K562 (cell line): ENCODE data around the gene OR5AR1.

Source experiments
- CEBPG ChIP-seq, 3 experiments: fragments of 200-800 bp in 1 of 3; sonication (Bioruptor generic) in 1 of 3; sonication (generic) in 1 of 3; formaldehyde crosslinking in 1 of 3; IDR thresholded peaks in 2 of 3; conservative IDR thresholded peaks in 1 of 3; 2 replicates each; pipeline versions ENCODE4 v1.6.1 to v1.8.0; 2016 to 2022; ENCODE audit warnings: missing compliant biosample characterization in 2 of 3, missing genetic modification characterization in 2 of 3, mild to moderate bottlenecking in 1 of 3, missing genetic modification reagents in 1 of 3
- CHD2 ChIP-seq: IDR thresholded peaks from 2 replicates; pipeline ENCODE4 v1.6.1; 2011; ENCODE audit warnings: low read depth, low read length
- FOXK2 ChIP-seq, 2 experiments: fragments of 450-650 bp; IDR thresholded peaks in 1 of 2; conservative IDR thresholded peaks in 1 of 2; 2 replicates each; pipeline ENCODE4 v1.6.1; 2016; ENCODE audit warnings: low read depth in 2 of 2, mild to moderate bottlenecking in 1 of 2
- KAT8 ChIP-seq: fragments of 450-650 bp; IDR thresholded peaks from 2 replicates; pipeline ENCODE4 v1.6.1; 2016; ENCODE audit warnings: low read depth, mild to moderate bottlenecking
- KDM1A ChIP-seq, 2 experiments: fragments of 450-650 bp; IDR thresholded peaks; 2 replicates each; pipeline ENCODE4 v1.6.1; 2016; ENCODE audit warnings: mild to moderate bottlenecking in 2 of 2
- MTA3 ChIP-seq: fragments of 450-650 bp; formaldehyde crosslinking; IDR thresholded peaks from 2 replicates; pipeline ENCODE4 v1.6.1; 2017; ENCODE audit warnings: mild to moderate bottlenecking, borderline replicate concordance
- MXI1 ChIP-seq: IDR thresholded peaks from 2 replicates; pipeline ENCODE4 v1.6.1; 2011; ENCODE audit warnings: low read depth, mild to moderate bottlenecking, improper control_type of control experiment, low read length
- MYC ChIP-seq, 2 experiments: fragments of 250-450 bp in 1 of 2; sonication (Bioruptor Pico) in 1 of 2; IDR thresholded peaks; 2 replicates each; pipeline versions ENCODE4 v1.5.1 to v1.6.1; 2012 to 2021; ENCODE audit warnings: low read depth in 2 of 2, borderline replicate concordance in 1 of 2, improper control_type of control experiment in 1 of 2, low read length in 1 of 2, mild to moderate bottlenecking in 1 of 2, moderate library complexity in 1 of 2
- ZZZ3 ChIP-seq: fragments of 450-650 bp; IDR thresholded peaks from 2 replicates; pipeline ENCODE4 v1.6.1; 2016; ENCODE audit warnings: antibody characterized with exemption, mild to moderate bottlenecking, moderate library complexity
- TF ChIP-seq, protein P1 (sequence below), 3 experiments: IDR thresholded peaks in 2 of 3; conservative IDR thresholded peaks in 1 of 3; 2 replicates each; pipeline ENCODE4 v1.5.1; 2011 to 2012; ENCODE audit warnings: low read length in 3 of 3, mild to moderate bottlenecking in 3 of 3, control low read depth in 2 of 3, improper control_type of control experiment in 1 of 3, inconsistent platforms in 1 of 3, low read depth in 1 of 3, mixed read lengths in 1 of 3, moderate library complexity in 1 of 3; ENCODE audit not compliant: insufficient read depth in 2 of 3
- TF ChIP-seq, protein P2 (sequence below): fragments of 250-450 bp; sonication (Bioruptor Pico); IDR thresholded peaks from 2 replicates; pipeline ENCODE4 v1.5.0; 2022; ENCODE audit warnings: mild to moderate bottlenecking

DNA sequence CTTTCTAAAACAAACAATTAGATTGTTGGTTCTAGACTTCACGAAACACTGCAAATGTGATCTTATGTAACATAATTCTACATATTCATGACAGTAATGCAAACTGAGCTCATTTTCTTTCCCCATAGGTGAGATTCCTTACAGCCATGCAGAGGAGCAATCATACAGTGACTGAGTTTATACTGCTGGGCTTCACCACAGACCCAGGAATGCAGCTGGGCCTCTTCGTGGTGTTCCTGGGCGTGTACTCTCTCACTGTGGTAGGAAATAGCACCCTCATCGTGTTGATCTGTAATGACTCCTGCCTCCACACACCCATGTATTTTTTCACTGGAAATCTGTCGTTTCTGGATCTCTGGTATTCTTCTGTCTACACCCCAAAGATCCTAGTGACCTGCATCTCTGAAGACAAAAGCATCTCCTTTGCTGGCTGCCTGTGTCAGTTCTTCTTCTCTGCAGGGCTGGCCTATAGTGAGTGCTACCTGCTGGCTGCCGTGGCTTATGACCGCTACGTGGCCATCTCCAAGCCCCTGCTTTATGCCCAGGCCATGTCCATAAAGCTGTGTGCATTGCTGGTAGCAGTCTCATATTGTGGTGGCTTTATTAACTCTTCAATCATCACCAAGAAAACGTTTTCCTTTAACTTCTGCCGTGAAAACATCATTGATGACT, 36.9 kb downstream of the OR5AR1 start:
- no peak for TF ChIP-seq CHD2
- TF ChIP-seq, protein P1, sequence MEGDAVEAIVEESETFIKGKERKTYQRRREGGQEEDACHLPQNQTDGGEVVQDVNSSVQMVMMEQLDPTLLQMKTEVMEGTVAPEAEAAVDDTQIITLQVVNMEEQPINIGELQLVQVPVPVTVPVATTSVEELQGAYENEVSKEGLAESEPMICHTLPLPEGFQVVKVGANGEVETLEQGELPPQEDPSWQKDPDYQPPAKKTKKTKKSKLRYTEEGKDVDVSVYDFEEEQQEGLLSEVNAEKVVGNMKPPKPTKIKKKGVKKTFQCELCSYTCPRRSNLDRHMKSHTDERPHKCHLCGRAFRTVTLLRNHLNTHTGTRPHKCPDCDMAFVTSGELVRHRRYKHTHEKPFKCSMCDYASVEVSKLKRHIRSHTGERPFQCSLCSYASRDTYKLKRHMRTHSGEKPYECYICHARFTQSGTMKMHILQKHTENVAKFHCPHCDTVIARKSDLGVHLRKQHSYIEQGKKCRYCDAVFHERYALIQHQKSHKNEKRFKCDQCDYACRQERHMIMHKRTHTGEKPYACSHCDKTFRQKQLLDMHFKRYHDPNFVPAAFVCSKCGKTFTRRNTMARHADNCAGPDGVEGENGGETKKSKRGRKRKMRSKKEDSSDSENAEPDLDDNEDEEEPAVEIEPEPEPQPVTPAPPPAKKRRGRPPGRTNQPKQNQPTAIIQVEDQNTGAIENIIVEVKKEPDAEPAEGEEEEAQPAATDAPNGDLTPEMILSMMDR (IDR thresholded peaks at IDR 0.05 in 2 of 3, conservative IDR thresholded peaks at IDR 0.05 in 1 of 3; ENCODE audit: insufficient read depth in 2 of 3, low read depth in 1 of 3, low read length in 3 of 3) = no peak
- no peak for TF ChIP-seq MYC (IDR thresholded peaks at IDR 0.05; ENCODE audit: low read depth, low read length)
- TF ChIP-seq MYC (CRISPR knock-in tag; IDR thresholded peaks at IDR 0.05; ENCODE audit: borderline replicate concordance, low read depth) = no peak
- no peak for TF ChIP-seq FOXK2 (conservative IDR thresholded peaks at IDR 0.05 in 1 of 2, IDR thresholded peaks at IDR 0.05 in 1 of 2; ENCODE audit: low read depth in 2 of 2)
- TF ChIP-seq CEBPG (CRISPR knock-in tag; IDR thresholded peaks at IDR 0.05) = no peak
- no peak for TF ChIP-seq CEBPG (tag; conservative IDR thresholded peaks at IDR 0.05 in 1 of 2, IDR thresholded peaks at IDR 0.05 in 1 of 2)
- no peak for TF ChIP-seq KDM1A (IDR thresholded peaks at IDR 0.05)
- TF ChIP-seq, protein P2, sequence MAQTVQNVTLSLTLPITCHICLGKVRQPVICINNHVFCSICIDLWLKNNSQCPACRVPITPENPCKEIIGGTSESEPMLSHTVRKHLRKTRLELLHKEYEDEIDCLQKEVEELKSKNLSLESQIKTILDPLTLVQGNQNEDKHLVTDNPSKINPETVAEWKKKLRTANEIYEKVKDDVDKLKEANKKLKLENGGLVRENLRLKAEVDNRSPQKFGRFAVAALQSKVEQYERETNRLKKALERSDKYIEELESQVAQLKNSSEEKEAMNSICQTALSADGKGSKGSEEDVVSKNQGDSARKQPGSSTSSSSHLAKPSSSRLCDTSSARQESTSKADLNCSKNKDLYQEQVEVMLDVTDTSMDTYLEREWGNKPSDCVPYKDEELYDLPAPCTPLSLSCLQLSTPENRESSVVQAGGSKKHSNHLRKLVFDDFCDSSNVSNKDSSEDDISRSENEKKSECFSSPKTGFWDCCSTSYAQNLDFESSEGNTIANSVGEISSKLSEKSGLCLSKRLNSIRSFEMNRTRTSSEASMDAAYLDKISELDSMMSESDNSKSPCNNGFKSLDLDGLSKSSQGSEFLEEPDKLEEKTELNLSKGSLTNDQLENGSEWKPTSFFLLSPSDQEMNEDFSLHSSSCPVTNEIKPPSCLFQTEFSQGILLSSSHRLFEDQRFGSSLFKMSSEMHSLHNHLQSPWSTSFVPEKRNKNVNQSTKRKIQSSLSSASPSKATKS (CRISPR knock-in tag) = no peak
- no peak for TF ChIP-seq MTA3
- TF ChIP-seq MXI1 = no peak
- TF ChIP-seq KAT8 = no peak
- no peak for TF ChIP-seq ZZZ3
